ENCODE measurements around the gene PIAS1. TPM values are rescaled to one million over a fixed set of nuclear protein-coding genes. Genes with fewer than 3 reads are reported as not detected.

Gene PIAS1
- total and polyA plus RNA-seq, 9 of the 15 experiments (the other 6 are each of a cell fraction or from before 2014, with no cell fraction given), result 18.0 to 59.1 (median 28.5) TPM

GRCh38 chr15:68229386-68230156, 175.5 kb downstream of the PIAS1 start, which contains the start of gene CLN6 (continued):
- TF ChIP-seq TAF1 (IDR thresholded peaks at IDR 0.05; ENCODE audit: control insufficient read depth, extremely low read depth, insufficient read depth, low read length, severe bottlenecking) (peak; percentile 65), SMAD4 (CRISPR knock-in tag; conservative IDR thresholded peaks at IDR 0.05) (peak; percentile 45; the same call in 1 of the 2 replicates), MITF (IDR thresholded peaks at IDR 0.05) (peak; percentile 72), RFX1 (IDR thresholded peaks at IDR 0.05) (no peak), ZNF143 (CRISPR knock-in tag; IDR thresholded peaks at IDR 0.05) (no peak), ZNF232 (CRISPR knock-in tag; IDR thresholded peaks at IDR 0.05) (no peak), PHF8 (IDR thresholded peaks at IDR 0.05; ENCODE audit: borderline replicate concordance, low read length) (peak; percentile 98; the same call in 1 of the 2 replicates), IRF1 (CRISPR knock-in tag; IDR thresholded peaks at IDR 0.05; ENCODE audit: borderline replicate concordance) (no peak), ZBTB2 (IDR thresholded peaks at IDR 0.05) (peak; percentile 69; the same call in 1 of the 2 replicates), ADNP (tag; IDR thresholded peaks at IDR 0.05) (no peak), IRF2 (CRISPR knock-in tag; IDR thresholded peaks at IDR 0.05) (peak; percentile 50; the same call in 1 of the 2 replicates), NONO (IDR thresholded peaks at IDR 0.05; ENCODE audit: low read depth in 2 of 2, low read length in 1 of 2) (peak; percentile 79 to 87), SUPT5H (IDR thresholded peaks at IDR 0.05) (peak; percentile 58), SMARCA5 (IDR thresholded peaks at IDR 0.05) (no peak), MTA3 (IDR thresholded peaks at IDR 0.05; ENCODE audit: borderline replicate concordance) (peak; percentile 75), CBX1 (IDR thresholded peaks at IDR 0.05; ENCODE audit: low read depth) (peak; percentile 23; the same call in 1 of the 2 replicates), YBX1 (IDR thresholded peaks at IDR 0.05) (no peak), MNT (conservative IDR thresholded peaks at IDR 0.05) (peak; percentile 99), ATF1 (CRISPR knock-in tag; IDR thresholded peaks at IDR 0.05) (no peak), ATF1 (tag; IDR thresholded peaks at IDR 0.05) (peak; percentile 22; the same call in 1 of the 2 replicates), USF2 (CRISPR knock-in tag; IDR thresholded peaks at IDR 0.05) (peak; percentile 91), TOE1 (IDR thresholded peaks at IDR 0.05; ENCODE audit: borderline replicate concordance) (peak; percentile 60; the same call in 1 of the 2 replicates), TOE1 (CRISPR knock-in tag; IDR thresholded peaks at IDR 0.05; ENCODE audit: borderline replicate concordance, low read depth) (no peak)

All from K562 (cell line).